ENCODE results near the gene KCNG2. TPM values are rescaled to one million over a fixed set of nuclear protein-coding genes. Genes with fewer than 3 reads are reported as not detected.

KCNG2 gene
- total RNA-seq, 3 donors from 2014 or later (not counting 1 experiment from before 2014, with no cell fraction given) = not detected

DNA sequence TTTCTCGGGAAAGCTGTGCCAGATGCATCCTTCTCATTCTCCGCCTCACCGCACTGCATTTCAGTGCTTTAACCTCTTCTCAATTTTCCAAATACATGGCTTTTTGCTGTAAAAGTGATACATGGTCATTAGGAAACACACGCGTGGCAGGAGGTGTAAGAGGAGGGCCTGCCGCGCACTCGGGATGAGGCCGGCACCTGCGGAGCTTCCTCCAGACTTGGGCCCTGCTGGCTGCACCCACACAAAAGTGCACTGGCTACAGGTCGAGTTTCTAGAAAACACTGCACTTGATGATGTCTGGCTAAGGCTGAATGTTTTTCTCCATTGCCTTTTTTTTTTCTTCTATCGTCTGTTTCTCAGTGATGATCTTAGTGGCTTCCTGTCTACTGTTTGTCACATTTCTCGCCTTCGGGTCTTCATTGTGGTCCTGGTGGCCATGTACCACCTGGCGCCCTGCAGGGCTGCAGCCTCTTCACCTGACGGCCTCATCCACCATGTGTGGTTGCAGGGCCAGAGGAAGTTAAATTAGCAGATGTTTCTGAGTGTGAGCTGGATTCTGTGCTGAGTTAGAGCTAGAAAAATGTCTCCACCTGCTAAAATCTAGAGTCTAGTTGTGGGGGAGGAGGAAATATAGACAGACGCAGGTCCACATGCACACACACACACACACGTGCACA is 7.6 kb downstream of the KCNG2 start:
- Histone ChIP-seq H3K27ac (ENCODE audit: low read length) (no peak overlapping the region), H3K36me3 (ENCODE audit: control insufficient read depth, insufficient read depth, low read length) (no peaks in the 10 kb centered on the region), H3K4me3 (ENCODE audit: low read length) (no peak overlapping the region), H3K27me3 (ENCODE audit: control insufficient read depth, insufficient read depth, low read length) (no peaks in the 10 kb centered on the region), H3K4me1 (ENCODE audit: control insufficient read depth, insufficient read depth, low read length) (peaks cover 11% of the 10 kb centered on the region), H3K9me3 (ENCODE audit: control insufficient read depth, insufficient read depth, low read length) (no peaks in the 10 kb centered on the region)
- Mint-ChIP-seq H3K9me3 (no peaks in the 10 kb centered on the region), H3K27ac (no peak overlapping the region), H3K36me3 (no peaks in the 10 kb centered on the region), H3K4me3 (no peak overlapping the region), H3K4me1 (no peaks in the 10 kb centered on the region), H3K27me3 (ENCODE audit: low read depth in 2 of 2) (peaks cover 0 to 2% of the 10 kb centered on the region in 2 donors)
- 55% methylated on average over 16 of the region's 18 CpGs for WGBS (ENCODE audit: insufficient coverage)
- intact Hi-C loops (cut with micrococcal nuclease) = no loop called here
- no peak for DNase-seq
- no peak for TF ChIP-seq CTCF (IDR thresholded peaks at IDR 0.05)
- ATAC-seq = no peak

DNA sequence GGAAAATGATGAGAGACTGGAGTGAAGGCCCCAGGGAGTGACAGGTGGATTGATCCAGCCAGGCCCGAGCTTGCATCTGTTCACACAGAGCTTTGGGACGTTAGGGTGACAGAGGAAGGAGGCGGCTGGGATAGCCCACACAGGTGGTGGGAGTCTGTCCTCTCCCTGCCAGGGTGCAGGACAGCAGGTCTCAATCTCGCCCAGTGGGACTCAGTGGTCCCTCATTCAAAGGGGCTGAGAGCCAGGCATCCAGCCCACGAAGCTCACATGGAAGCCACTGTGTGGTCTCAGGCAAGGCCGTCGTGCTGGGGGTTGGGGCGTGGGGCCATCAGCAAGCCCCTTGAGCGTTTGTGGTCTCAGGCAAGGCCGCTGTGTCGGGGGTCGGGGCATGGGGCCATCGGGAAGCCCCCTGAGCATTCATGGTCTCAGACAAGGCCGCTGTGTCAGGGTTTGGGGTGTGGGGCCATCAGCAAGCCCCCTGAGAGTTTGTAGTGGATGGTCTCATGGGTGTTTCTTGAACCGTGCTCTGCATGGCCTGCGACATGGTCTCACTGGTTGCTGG is 8.3 kb downstream of the KCNG2 start:
- no peak overlapping the region for H3K4me3 Mint-ChIP-seq
- 67% methylated on average over 16 of the region's 16 CpGs for WGBS (ENCODE audit: insufficient coverage)
- Histone ChIP-seq H3K27me3 (ENCODE audit: control insufficient read depth, insufficient read depth, low read length) (no peaks in the 10 kb centered on the region), H3K4me3 (ENCODE audit: low read length) (no peak overlapping the region), H3K27ac (ENCODE audit: low read length) (no peak overlapping the region), H3K9me3 (ENCODE audit: control insufficient read depth, insufficient read depth, low read length) (no peaks in the 10 kb centered on the region), H3K4me1 (ENCODE audit: control insufficient read depth, insufficient read depth, low read length) (peaks cover 11% of the 10 kb centered on the region), H3K36me3 (ENCODE audit: control insufficient read depth, insufficient read depth, low read length) (no peaks in the 10 kb centered on the region)
- H3K9me3 Mint-ChIP-seq = no peaks in the 10 kb centered on the region
- no peak overlapping the region for H3K27ac Mint-ChIP-seq
- H3K36me3 Mint-ChIP-seq = no peaks in the 10 kb centered on the region
- ATAC-seq = no peak
- H3K27me3 Mint-ChIP-seq (ENCODE audit: low read depth in 2 of 2) = no peaks in the 10 kb centered on the region
- no peak for DNase-seq
- H3K4me1 Mint-ChIP-seq = no peaks in the 10 kb centered on the region
- intact Hi-C loops (cut with micrococcal nuclease) = no loop called here
- no peak for TF ChIP-seq CTCF (IDR thresholded peaks at IDR 0.05)

DNA sequence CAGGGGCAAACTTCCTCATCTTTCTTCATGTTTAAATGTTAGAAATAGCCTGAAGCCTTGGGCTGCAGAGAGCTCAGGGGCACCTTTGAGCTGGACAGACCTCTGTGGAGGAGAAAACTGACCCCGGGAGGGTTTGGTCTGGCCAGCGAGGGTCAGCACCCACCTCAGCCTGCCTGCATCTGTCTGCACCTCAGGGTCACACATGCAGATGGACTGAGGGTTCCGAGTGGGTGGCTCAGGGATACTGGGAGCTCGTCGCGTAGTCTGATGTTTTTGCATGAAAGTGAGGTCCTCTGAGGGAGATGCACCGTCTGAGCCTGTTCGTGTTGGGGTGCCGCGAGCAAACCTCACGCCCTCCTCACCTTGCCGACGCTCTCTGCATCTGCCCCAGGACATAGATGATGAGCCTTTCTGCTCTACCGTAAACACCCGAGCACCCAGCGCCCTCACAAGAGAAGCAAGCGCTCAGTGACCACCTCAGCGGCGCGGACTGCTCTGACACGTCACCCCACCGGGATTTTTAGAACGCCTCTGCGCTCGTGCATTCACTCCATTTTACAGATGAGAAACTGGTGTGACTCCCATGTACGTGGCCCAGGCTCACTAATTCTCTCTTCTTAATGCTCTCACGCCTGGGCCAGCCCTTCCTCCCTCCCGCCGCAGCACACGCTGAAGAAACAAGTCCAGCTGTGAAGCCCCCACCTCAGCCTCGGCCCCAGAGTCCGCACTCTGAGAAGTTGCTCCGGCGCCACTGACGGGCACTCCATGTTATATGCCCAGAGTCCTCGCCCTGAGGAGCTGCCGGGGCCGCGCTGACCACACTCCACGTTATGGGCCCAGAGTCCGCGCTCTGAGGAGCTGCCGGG is 9.5 kb downstream of the KCNG2 start:
- Mint-ChIP-seq H3K27me3 (ENCODE audit: low read depth in 2 of 2) (no peaks in the 10 kb centered on the region), H3K36me3 (no peaks in the 10 kb centered on the region), H3K9me3 (no peaks in the 10 kb centered on the region), H3K4me1 (no peaks in the 10 kb centered on the region), H3K27ac (no peak overlapping the region), H3K4me3 (no peak overlapping the region)
- no peak for TF ChIP-seq CTCF (IDR thresholded peaks at IDR 0.05)
- ATAC-seq (no peak), DNase-seq (no peak)
- no peak overlapping the region for H3K4me3 ChIP-seq (ENCODE audit: low read length)
- peaks cover 11% of the 10 kb centered on the region for H3K4me1 ChIP-seq (ENCODE audit: control insufficient read depth, insufficient read depth, low read length)
- intact Hi-C loops (cut with micrococcal nuclease) = no loop called here
- 96% methylated on average over 42 of the region's 43 CpGs for WGBS (ENCODE audit: insufficient coverage)
- H3K36me3 ChIP-seq (ENCODE audit: control insufficient read depth, insufficient read depth, low read length) = no peaks in the 10 kb centered on the region
- H3K27ac ChIP-seq (ENCODE audit: low read length) = no peak overlapping the region
- H3K27me3 ChIP-seq (ENCODE audit: control insufficient read depth, insufficient read depth, low read length) = no peaks in the 10 kb centered on the region
- no peaks in the 10 kb centered on the region for H3K9me3 ChIP-seq (ENCODE audit: control insufficient read depth, insufficient read depth, low read length)

Data from natural killer cell (primary cell).